GM19099 (cell line): Measurements from ENCODE around the gene SLC52A3.

Experiments
- POLR2A ChIP-seq: IDR thresholded peaks from 3 replicates; pipeline ENCODE4 v1.6.1; 2011; ENCODE audit warnings: low read depth; ENCODE audit not compliant: insufficient read length; ENCODE audit errors: extremely low read depth

Gene SLC52A3

GRCh38 chr20:771741-772464 is 3.6 kb upstream of the SLC52A3 start:
- TF ChIP-seq POLR2A, result no peak

GRCh38 chr20:770691-771090 is 2.4 kb upstream of the SLC52A3 start:
- no peak for TF ChIP-seq POLR2A

GRCh38 chr20:766906-767305 is 1.4 kb downstream of the SLC52A3 start:
- no peak for TF ChIP-seq POLR2A

- no peak for TF ChIP-seq POLR2A
These were observed 4.0 kb downstream of the SLC52A3 start for GRCh38 chr20:764255-764654.

- no peak for TF ChIP-seq POLR2A
These were observed 6.6 kb downstream of the SLC52A3 start for GRCh38 chr20:761418-762381.

- TF ChIP-seq POLR2A, result no peak
These were observed 7.4 kb downstream of the SLC52A3 start for GRCh38 chr20:760751-761417.

- no peak for TF ChIP-seq POLR2A
These were observed 10.8 kb downstream of the SLC52A3 start for GRCh38 chr20:757506-757905.

GRCh38 chr20:755941-756340 is 12.4 kb downstream of the SLC52A3 start:
- TF ChIP-seq POLR2A, result no peak

GRCh38 chr20:754904-755303 is 13.4 kb downstream of the SLC52A3 start:
- no peak for TF ChIP-seq POLR2A

- no peak for TF ChIP-seq POLR2A
These were observed 14.2 kb downstream of the SLC52A3 start for GRCh38 chr20:753897-754635.

- no peak for TF ChIP-seq POLR2A
These were observed 15.2 kb downstream of the SLC52A3 start for GRCh38 chr20:753136-753535.

- no peak for TF ChIP-seq POLR2A
These were observed 16.0 kb downstream of the SLC52A3 start for GRCh38 chr20:752291-752690.

GRCh38 chr20:751761-752160 is 16.5 kb downstream of the SLC52A3 start:
- TF ChIP-seq POLR2A, result no peak

GRCh38 chr20:750801-751200 is 17.5 kb downstream of the SLC52A3 start:
- TF ChIP-seq POLR2A, result no peak
